Neutrophil (primary cell): ENCODE results near the gene MVP.
"Not testable (repeated sequence)": the region's sequence is repeated elsewhere in the genome, so short reads cannot be mapped to it uniquely, and the experiment has no call there.

Experiments
- H3K27ac ChIP-seq: fragments of 200-600 bp; sonication (generic); 2 replicates; pipeline ENCODE4 v1.5.1; 2016; ENCODE audit warnings: mild to moderate bottlenecking, moderate library complexity
- H3K27me3 ChIP-seq: fragments of 200-600 bp; sonication (generic); 2 replicates; pipeline ENCODE4 v1.6.0; 2016; ENCODE audit warnings: mild to moderate bottlenecking
- H3K36me3 ChIP-seq: fragments of 200-600 bp; sonication (generic); 2 replicates; pipeline ENCODE4 v1.5.1; 2017
- H3K4me1 ChIP-seq, 2 experiments: fragments of 200-600 bp in 1 of 2; sonication (generic) in 1 of 2; 1 replicate in 1 of 2; 2 replicates in 1 of 2; pipeline versions ENCODE4 v1.5.1 to v1.6.1; 2013 to 2016; ENCODE audit warnings: low read depth in 1 of 2, low read length in 1 of 2, mild to moderate bottlenecking in 1 of 2, moderate library complexity in 1 of 2; ENCODE audit not compliant: control insufficient read depth in 1 of 2, insufficient read depth in 1 of 2
- H3K4me3 ChIP-seq, 2 experiments: fragments of 200-600 bp in 1 of 2; sonication (generic) in 1 of 2; 1 replicate in 1 of 2; 2 replicates in 1 of 2; pipeline ENCODE4 v1.5.1; 2013 to 2016; ENCODE audit warnings: low read depth in 1 of 2, low read length in 1 of 2, mild to moderate bottlenecking in 1 of 2, moderate library complexity in 1 of 2
- H3K9me3 ChIP-seq: fragments of 200-600 bp; sonication (generic); 2 replicates; pipeline ENCODE4 v1.5.1; 2016
- CTCF ChIP-seq: fragments of 200-600 bp; sonication (generic); IDR thresholded peaks from 2 replicates; pipeline ENCODE4 v1.5.1; 2016; ENCODE audit warnings: antibody characterized with exemption

The MVP gene

GRCh38 chr16:29826342-29826695 lies 6.1 kb downstream of the MVP start:
- peaks cover 19% of the 10 kb centered on the region for H3K36me3 ChIP-seq
- no peaks in the 10 kb centered on the region for H3K27me3 ChIP-seq
- peak overlapping the region; percentile 65 for H3K27ac ChIP-seq
- no peak for TF ChIP-seq CTCF
- no peaks in the 10 kb centered on the region for H3K9me3 ChIP-seq
- H3K4me1 ChIP-seq, result peaks cover 57 to 60% of the 10 kb centered on the region in 2 experiments
- H3K4me3 ChIP-seq, result no peak overlapping the region

GRCh38 chr16:29830774-29831173 lies 10.5 kb downstream of the MVP start:
- Histone ChIP-seq H3K4me3 (no peak overlapping the region), H3K4me1 (peaks cover 18 to 24% of the 10 kb centered on the region in 2 experiments), H3K36me3 (peaks cover 63% of the 10 kb centered on the region), H3K27ac (no peak overlapping the region), H3K9me3 (no peaks in the 10 kb centered on the region), H3K27me3 (no peaks in the 10 kb centered on the region)
- TF ChIP-seq CTCF, result no peak

GRCh38 chr16:29831490-29831889 lies 11.2 kb downstream of the MVP start:
- peaks cover 70% of the 10 kb centered on the region for H3K36me3 ChIP-seq

GRCh38 chr16:29833219-29833618 lies 13.0 kb downstream of the MVP start:
- not testable (repeated sequence) for H3K4me1 ChIP-seq, H3K27ac ChIP-seq, H3K27me3 ChIP-seq, H3K4me3 ChIP-seq, H3K9me3 ChIP-seq
- H3K36me3 ChIP-seq, result peaks cover 88% of the 10 kb centered on the region

More at GRCh38 chr16:29831490-29831889, 11.2 kb downstream of the MVP start:
- Histone ChIP-seq H3K4me3 (no peak overlapping the region), H3K27me3 (no peaks in the 10 kb centered on the region), H3K4me1 (peaks cover 11 to 17% of the 10 kb centered on the region in 2 experiments), H3K9me3 (no peaks in the 10 kb centered on the region), H3K27ac (peak overlapping the region; percentile 10)
- TF ChIP-seq CTCF, result no peak

GRCh38 chr16:29834079-29834478 lies 13.8 kb downstream of the MVP start:
- H3K27me3 ChIP-seq, result no peaks in the 10 kb centered on the region
- no peaks in the 10 kb centered on the region for H3K9me3 ChIP-seq
- H3K36me3 ChIP-seq, result peaks cover 96% of the 10 kb centered on the region
- no peak for TF ChIP-seq CTCF
- no peak overlapping the region for H3K4me3 ChIP-seq
- H3K4me1 ChIP-seq, result no peaks in the 10 kb centered on the region
- no peak overlapping the region for H3K27ac ChIP-seq

- Histone ChIP-seq H3K9me3 (no peaks in the 10 kb centered on the region), H3K27me3 (no peaks in the 10 kb centered on the region), H3K36me3 (peaks cover 100% of the 10 kb centered on the region), H3K4me1 (no peaks in the 10 kb centered on the region), H3K27ac (no peak overlapping the region), H3K4me3 (no peak overlapping the region)
- TF ChIP-seq CTCF, result no peak
Observed at GRCh38 chr16:29835926-29836325, 15.7 kb downstream of the MVP start.
